H1 (cell line): ENCODE results near the gene INSM2. TPM values are rescaled to one million over a fixed set of nuclear protein-coding genes. Genes with fewer than 3 reads are reported as not detected.

Source experiments
- CTCF ChIA-PET: fragments of 300-600 bp; sonication (Branson Sonifier 250); formaldehyde crosslinking; loops from one replicate; lab custom pipeline; 2021; ENCODE audit not compliant: partially characterized antibody; lab: Charles Lee
- POLR2A ChIA-PET: fragments of 300-600 bp; sonication (Branson Sonifier 250); formaldehyde crosslinking; loops from one replicate; lab custom pipeline; 2021; ENCODE audit warnings: inconsistent platforms; ENCODE audit not compliant: partially characterized antibody; lab: Charles Lee
- DNase-seq, 2 experiments: peaks; one replicate each; pipeline versions ENCODE4 v3.0.0 to v3.0.0-alpha.2; 2010 to 2022; ENCODE audit warnings: low spot score in 2 of 2, low read depth in 1 of 2, mixed read lengths in 1 of 2
- FAIRE-seq: peaks from 2 replicates; lab custom pipeline; 2011; peaks lifted over from hg19 to GRCh38; lab: Jason Lieb, UNC
- H2AFZ ChIP-seq: 2 replicates; pipeline ENCODE4 v1.8.1; 2012; ENCODE audit warnings: low read length, inconsistent platforms
- H2AK5ac ChIP-seq: 2 replicates; pipeline ENCODE4 v1.6.1; 2013; ENCODE audit warnings: low read depth, low read length
- H2BK120ac ChIP-seq: replicated peaks from 2 replicates; pipeline ENCODE3; 2013; ENCODE audit warnings: low read depth, low read length, inconsistent platforms
- H2BK12ac ChIP-seq: 2 replicates; pipeline ENCODE4 v1.6.1; 2013; ENCODE audit warnings: low read depth, low read length
- H2BK15ac ChIP-seq: 2 replicates; pipeline ENCODE4 v1.6.1; 2013; ENCODE audit warnings: low read length
- H2BK20ac ChIP-seq: 2 replicates; pipeline ENCODE4 v1.6.1; 2013; ENCODE audit warnings: low read length
- H2BK5ac ChIP-seq: 2 replicates; pipeline ENCODE4 v1.6.1; 2013; ENCODE audit warnings: low read depth, low read length
- H3K14ac ChIP-seq: 2 replicates; pipeline ENCODE4 v1.6.1; 2013; ENCODE audit warnings: inconsistent platforms; ENCODE audit not compliant: insufficient read length
- H3K18ac ChIP-seq: 2 replicates; pipeline ENCODE4 v1.6.1; 2013; ENCODE audit warnings: low read length; ENCODE audit errors: extremely low read depth
- H3K23ac ChIP-seq: 2 replicates; pipeline ENCODE4 v1.6.1; 2013; ENCODE audit warnings: inconsistent platforms; ENCODE audit not compliant: insufficient read length
- H3K23me2 ChIP-seq: 2 replicates; pipeline ENCODE4 v1.6.1; 2013; ENCODE audit warnings: low read depth, low read length
- H3K27ac ChIP-seq: 2 replicates; pipeline ENCODE4 v1.6.1; 2011; ENCODE audit warnings: low read depth, low read length, inconsistent platforms
- H3K27me3 ChIP-seq, 4 experiments: replicated peaks in 1 of 4; 1 replicate in 1 of 4; 2 replicates in 3 of 4; pipeline versions ENCODE4 v1.6.1 to v1.8.1; 2011 to 2013; ENCODE audit warnings: low read length in 3 of 4, mild to moderate bottlenecking in 3 of 4, inconsistent platforms in 2 of 4, mixed read lengths in 2 of 4, moderate library complexity in 1 of 4; ENCODE audit not compliant: control insufficient read depth in 3 of 4, insufficient read depth in 3 of 4; ENCODE audit errors: extremely low read depth in 1 of 4
- H3K36me3 ChIP-seq, 4 experiments: 2 replicates each; pipeline versions ENCODE4 v1.6.1 to v1.8.1; 2011 to 2013; ENCODE audit warnings: mild to moderate bottlenecking in 4 of 4, low read length in 3 of 4, moderate library complexity in 2 of 4, control low read depth in 1 of 4, inconsistent platforms in 1 of 4; ENCODE audit not compliant: insufficient read depth in 4 of 4, control insufficient read depth in 2 of 4
- H3K4ac ChIP-seq: replicated peaks from 2 replicates; pipeline ENCODE3; 2013; ENCODE audit warnings: low read length, low read depth, mixed read lengths, inconsistent platforms; ENCODE audit not compliant: insufficient read length
- H3K4me1 ChIP-seq, 4 experiments: replicated peaks in 1 of 4; 1 replicate in 1 of 4; 2 replicates in 3 of 4; pipeline versions ENCODE4 v1.6.1 to v1.8.1; 2011 to 2013; ENCODE audit warnings: low read length in 3 of 4, inconsistent platforms in 2 of 4, mixed read lengths in 1 of 4; ENCODE audit not compliant: insufficient read depth in 4 of 4, control insufficient read depth in 3 of 4
- H3K4me2 ChIP-seq, 2 experiments: 2 replicates each; pipeline versions ENCODE4 v1.6.1 to v1.8.1; 2011 to 2013; ENCODE audit warnings: low read depth in 2 of 2, low read length in 2 of 2, control low read depth in 1 of 2, inconsistent platforms in 1 of 2, mild to moderate bottlenecking in 1 of 2; ENCODE audit not compliant: insufficient read depth in 1 of 2
- H3K4me3 ChIP-seq, 4 experiments: fragments of 200-600, 300-600 bp in 1 of 4; sonication (generic), shearing (Covaris generic), sonication (Bioruptor Twin) in 1 of 4; 2 replicates each; pipeline versions ENCODE4 v1.5.1 to v1.8.1; 2011 to 2016; ENCODE audit warnings: low read length in 4 of 4, low read depth in 3 of 4, control low read depth in 2 of 4, inconsistent platforms in 2 of 4, mild to moderate bottlenecking in 2 of 4, mixed read lengths in 1 of 4, moderate library complexity in 1 of 4; ENCODE audit not compliant: insufficient read depth in 2 of 4; ENCODE audit errors: extremely low read depth in 1 of 4
- H3K56ac ChIP-seq: replicated peaks from 2 replicates; pipeline ENCODE3; 2013; ENCODE audit warnings: low read depth, mild to moderate bottlenecking, mixed read lengths, low read length, inconsistent platforms; ENCODE audit not compliant: insufficient read length
- H3K79me1 ChIP-seq: 2 replicates; pipeline ENCODE4 v1.6.1; 2013; ENCODE audit warnings: low read depth, low read length, control low read depth
- H3K79me2 ChIP-seq, 2 experiments: 2 replicates each; pipeline versions ENCODE4 v1.6.1 to v1.8.1; 2012 to 2013; ENCODE audit warnings: low read length in 2 of 2, mild to moderate bottlenecking in 2 of 2, inconsistent platforms in 1 of 2; ENCODE audit not compliant: insufficient read depth in 2 of 2, control insufficient read depth in 1 of 2
- H3K9ac ChIP-seq, 4 experiments: replicated peaks in 1 of 4; 1 replicate in 1 of 4; 2 replicates in 3 of 4; pipeline versions ENCODE4 v1.6.1 to v1.8.1; 2011 to 2013; ENCODE audit warnings: low read depth in 3 of 4, low read length in 3 of 4, control low read depth in 2 of 4, mild to moderate bottlenecking in 2 of 4, moderate library complexity in 2 of 4, inconsistent platforms in 1 of 4; ENCODE audit errors: extremely low read depth in 1 of 4
- H3K9me3 ChIP-seq, 2 experiments: 2 replicates each; pipeline versions ENCODE4 v1.6.1 to v1.8.1; 2012 to 2013; ENCODE audit warnings: mild to moderate bottlenecking in 2 of 2, moderate library complexity in 2 of 2, control low read depth in 1 of 2, inconsistent platforms in 1 of 2, low read depth in 1 of 2, low read length in 1 of 2, mixed read lengths in 1 of 2; ENCODE audit not compliant: insufficient read depth in 2 of 2
- H4K20me1 ChIP-seq, 2 experiments: replicated peaks in 1 of 2; 2 replicates each; pipeline versions ENCODE3 to v1.8.1; 2011 to 2013; ENCODE audit warnings: inconsistent platforms in 2 of 2, low read length in 2 of 2, mild to moderate bottlenecking in 1 of 2; ENCODE audit not compliant: insufficient read depth in 2 of 2, control insufficient read depth in 1 of 2
- H4K5ac ChIP-seq: 2 replicates; pipeline ENCODE4 v1.6.1; 2013; ENCODE audit warnings: low read length, low read depth, mixed read lengths, inconsistent platforms; ENCODE audit not compliant: insufficient read length
- H4K8ac ChIP-seq: 2 replicates; pipeline ENCODE4 v1.8.0; 2013; ENCODE audit warnings: mild to moderate bottlenecking, moderate library complexity, low read length, inconsistent platforms; ENCODE audit not compliant: insufficient read depth; ENCODE audit errors: extremely low read depth
- H4K91ac ChIP-seq: replicated peaks from 2 replicates; pipeline ENCODE3; 2013; ENCODE audit warnings: low read length, mixed read lengths, inconsistent platforms; ENCODE audit not compliant: insufficient read length
- CBX5 ChIP-seq: fragments of 300-800, 300-1000 bp; sonication (generic); IDR thresholded peaks from 2 replicates; pipeline ENCODE4 v1.7.1; 2016; ENCODE audit warnings: antibody characterized with exemption, low read length, low read depth
- NANOG ChIP-seq: IDR thresholded peaks from 2 replicates; pipeline ENCODE4 v1.6.1; 2011; ENCODE audit warnings: low read length, low read depth, mild to moderate bottlenecking, inconsistent platforms; ENCODE audit not compliant: insufficient read depth, poor library complexity, severe bottlenecking
- POLR2AphosphoS5 ChIP-seq: IDR thresholded peaks from 2 replicates; pipeline ENCODE4 v1.6.1; 2011; ENCODE audit warnings: low read depth, low read length
- WGBS, 2 experiments: shearing (Covaris generic) in 1 of 2; methylation state at CpG; one replicate each; pipeline versions ENCODE4 v1.1.6 to v1.1.7; 2013 to 2015; ENCODE audit warnings: low lambda C conversion rate in 2 of 2, mixed read lengths in 2 of 2, inconsistent platforms in 1 of 2, low coverage in 1 of 2, missing lambda C conversion rate in 1 of 2; ENCODE audit not compliant: insufficient replicate concordance in 2 of 2, insufficient coverage in 1 of 2, insufficient read length in 1 of 2; ENCODE audit errors: extremely low coverage in 1 of 2, missing lambda C conversion rate in 1 of 2; 5-methylcytosine and 5-hydroxymethylcytosine counted together
- polyA plus RNA-seq, 7 experiments: library from polyadenylated mRNA; depleted of rRNA in 3 of 7; stranded (reverse) in 5 of 7; unstranded in 2 of 7; fragments of >200 nt in 5 of 7; fragments of 200-250 nt in 2 of 7; gene quantifications; 1 replicate in 5 of 7; 2 replicates in 1 of 7; 4 replicates in 1 of 7; pipeline versions ENCODE4 v1.2.1 to v1.2.3, GENCODE V29; 2011 to 2013; ENCODE audit warnings: missing spikeins in 2 of 7, mixed read lengths in 2 of 7
- total RNA-seq: library from RNA; stranded (reverse); fragmentation: NEBNext Ultra II Directional; extraction: Animal tissue kit (Norgen Biotek cat#: 25700); gene quantifications from 2 replicates; pipeline ENCODE4 v1.2.1, GENCODE V29; 2021

Gene INSM2
- total and polyA plus RNA-seq, 2 of the 8 experiments (the other 6 are each of a cell fraction or from before 2014, with no cell fraction given), result not detected

- Histone ChIP-seq H2BK15ac (no peak overlapping the region), H4K91ac (no peak overlapping the region), H2BK120ac (no peak overlapping the region), H3K23ac (no peak overlapping the region), H4K8ac (no peak overlapping the region), H3K9ac (no peak overlapping the region), H3K79me1 (no peaks in the 10 kb centered on the region), H4K20me1 (no peaks in the 10 kb centered on the region), H2BK5ac (no peak overlapping the region), H3K23me2 (no peaks in the 10 kb centered on the region), H3K79me2 (no peaks in the 10 kb centered on the region), H3K4ac (no peak overlapping the region), H3K56ac (no peak overlapping the region), H2BK20ac (no peak overlapping the region), H2AK5ac (no peak overlapping the region), H3K9me3 (no peaks in the 10 kb centered on the region), H3K4me3 (0 out of 8 replicates have a peak overlapping the region, but pooled peaks of 1 of the 4 experiments have one; percentile 7), H3K4me1 (peaks cover 0 to 3% (median 0%) of the 10 kb centered on the region in 4 experiments; a peak in 1 of 7 replicates), H3K18ac (no peak overlapping the region), H3K27me3 (no peaks in the 10 kb centered on the region), H2BK12ac (no peak overlapping the region), H4K5ac (no peak overlapping the region), H3K14ac (no peak overlapping the region), H2AFZ (no peak overlapping the region), H3K4me2 (no peak overlapping the region; a peak in 1 of 4 replicates), H3K27ac (no peak overlapping the region), H3K36me3 (no peaks in the 10 kb centered on the region)
- peak; percentile 63 for FAIRE-seq
- 27% methylated on average over 2 of the region's 2 CpGs; no CpG with 5 or more reads in 1 of the 2 experiments for whole genome bisulfite sequencing, 2 experiments
- ChIA-PET POLR2A (no interaction called here), CTCF (no interaction called here)
- no peak for DNase-seq
- no peak for TF ChIP-seq CBX5
- no peak for TF ChIP-seq POLR2AphosphoS5
- peak; percentile 63 for TF ChIP-seq NANOG
Measured at GRCh38 chr14:35558680-35559079, 24.7 kb downstream of the INSM2 start.
